Hepatocyte (in vitro differentiated cells): ENCODE results near the gene TTC28.

Experiments used
- CTCF ChIP-seq: fragments of 200-600 bp; sonication (generic); IDR thresholded peaks from 2 replicates; pipeline ENCODE4 v1.5.1; 2016; ENCODE audit warnings: antibody characterized with exemption, mild to moderate bottlenecking; ENCODE audit not compliant: poor library complexity
- EZH2 ChIP-seq: fragments of 200-600 bp; sonication (generic); IDR thresholded peaks from 2 replicates; pipeline ENCODE4 v1.6.1; 2016; ENCODE audit warnings: antibody characterized with exemption, mild to moderate bottlenecking, borderline replicate concordance
- EZH2phosphoT487 ChIP-seq: fragments of 200-600 bp; sonication (generic); IDR thresholded peaks from one replicate; pipeline ENCODE4 v1.6.1; 2018; ENCODE audit warnings: antibody characterized with exemption, mild to moderate bottlenecking, low read depth, moderate library complexity; ENCODE audit not compliant: unreplicated experiment, severe bottlenecking

- TF ChIP-seq CTCF (no peak), EZH2phosphoT487 (no peak), EZH2 (no peak)
Measured at GRCh38 chr22:28714043-28714628, 34.5 kb upstream of the TTC28 start.
